HCT116 (cell line): ENCODE results near the gene BET1L. TPM values are rescaled to one million over a fixed set of nuclear protein-coding genes. Genes with fewer than 3 reads are reported as not detected.
A peak's percentile ranks its signal among the peaks of the same experiment; 100 is the strongest.

Source experiments
- ATAC-seq: fragments of 200-7000 bp; cut with Tn5 transposase; 2 replicates; pipeline ENCODE4 v1.9.1; 2020; ENCODE audit warnings: mild to moderate bottlenecking, moderate library complexity
- BruUV-seq: library from RNA; stranded (reverse); fragments of 400-500 nt; replicated peaks from 2 replicates; lab custom pipeline; 2021; lab: Mats Ljungman, UMichigan
- CTCF ChIA-PET: fragments of 300-600 bp; sonication (Branson Sonifier 250); formaldehyde crosslinking; loops from one replicate; lab custom pipeline; 2021; ENCODE audit warnings: antibody characterized with exemption; lab: Charles Lee
- POLR2A ChIA-PET: fragments of 300-600, 350-600 bp; sonication (Branson Sonifier 250); formaldehyde crosslinking; loops from one replicate; lab custom pipeline; 2021; ENCODE audit warnings: antibody characterized with exemption; lab: Charles Lee
- RAD21 ChIA-PET, 2 experiments: fragments of 300-600 bp; sonication (Branson Sonifier 250); formaldehyde crosslinking; loops; one replicate each; lab custom pipeline; 2023; ENCODE audit warnings: low total read pairs in 2 of 2; ENCODE audit not compliant: uncharacterized antibody in 2 of 2, unreplicated experiment in 2 of 2, low non-redundant PET in 1 of 2; lab: Charles Lee
- DNase-seq: peaks from one replicate; pipeline ENCODE4 v3.0.0-alpha.2; 2010; ENCODE audit warnings: low read depth, low spot score
- H2AFZ ChIP-seq: fragments of 200-600 bp; shearing (Covaris generic), sonication (generic); 2 replicates; pipeline ENCODE4 v1.6.1; 2017; ENCODE audit warnings: low read depth, mixed run types, mixed read lengths, antibody characterized with exemption, low read length; ENCODE audit not compliant: poor library complexity, severe bottlenecking
- H3K27ac ChIP-seq: 2 replicates; pipeline ENCODE4 v1.5.1; 2012; ENCODE audit warnings: low read depth, low read length
- H3K27me3 ChIP-seq: fragments of 200-600 bp; sonication (generic); 2 replicates; pipeline ENCODE4 v1.6.1; 2016; ENCODE audit warnings: mixed run types, low read length, mixed read lengths; ENCODE audit not compliant: insufficient read depth
- H3K36me3 ChIP-seq, 2 experiments: fragments of 200-500 bp in 1 of 2; fragments of 200-600 bp in 1 of 2; sonication (Bioruptor generic) in 1 of 2; sonication (generic) in 1 of 2; 2 replicates each; pipeline versions ENCODE4 v1.5.1 to v1.6.1; 2014 to 2016; ENCODE audit warnings: low read length in 2 of 2, inconsistent platforms in 1 of 2, mixed read lengths in 1 of 2, mixed run types in 1 of 2; ENCODE audit not compliant: insufficient read depth in 2 of 2, control insufficient read depth in 1 of 2
- H3K4me1 ChIP-seq, 2 experiments: fragments of 200-600 bp in 1 of 2; sonication (generic) in 1 of 2; 2 replicates each; pipeline versions ENCODE4 v1.5.1 to v1.6.1; 2012 to 2017; ENCODE audit warnings: low read length in 2 of 2, inconsistent platforms in 1 of 2, mild to moderate bottlenecking in 1 of 2, mixed read lengths in 1 of 2, mixed run types in 1 of 2, moderate library complexity in 1 of 2; ENCODE audit not compliant: insufficient read depth in 2 of 2, control insufficient read depth in 1 of 2
- H3K4me2 ChIP-seq: fragments of 200-600 bp; sonication (generic); 2 replicates; pipeline ENCODE4 v1.6.1; 2017; ENCODE audit warnings: mixed run types, low read length, mixed read lengths
- H3K4me3 ChIP-seq, 2 experiments: fragments of 200-600 bp in 1 of 2; sonication (generic) in 1 of 2; replicated peaks in 1 of 2; 2 replicates each; pipeline ENCODE4 v1.5.1; 2011 to 2016; ENCODE audit warnings: low read length in 2 of 2, control low read depth in 1 of 2, low read depth in 1 of 2, mild to moderate bottlenecking in 1 of 2, mixed read lengths in 1 of 2, mixed run types in 1 of 2
- H3K79me2 ChIP-seq: fragments of 200-600 bp; sonication (generic); 2 replicates; pipeline ENCODE4 v1.6.1; 2017; ENCODE audit warnings: mild to moderate bottlenecking, mixed run types, low read length, moderate library complexity, mixed read lengths; ENCODE audit not compliant: insufficient read depth
- H3K9ac ChIP-seq: fragments of 200-600 bp; sonication (generic); 2 replicates; pipeline ENCODE4 v1.6.1; 2016; ENCODE audit warnings: low read length, mixed read lengths
- H3K9me2 ChIP-seq: fragments of 200-600 bp; sonication (generic), shearing (Covaris generic); 2 replicates; pipeline ENCODE4 v1.6.1; 2017; ENCODE audit warnings: mixed run types, mild to moderate bottlenecking, moderate library complexity; ENCODE audit not compliant: insufficient read depth
- H3K9me3 ChIP-seq, 2 experiments: fragments of 200-500 bp in 1 of 2; fragments of 200-600 bp in 1 of 2; sonication (Bioruptor generic) in 1 of 2; sonication (generic) in 1 of 2; 2 replicates each; pipeline ENCODE4 v1.6.1; 2014 to 2017; ENCODE audit warnings: low read length in 2 of 2, mixed read lengths in 2 of 2, inconsistent platforms in 1 of 2, low read depth in 1 of 2, mild to moderate bottlenecking in 1 of 2, mixed run types in 1 of 2, moderate library complexity in 1 of 2; ENCODE audit not compliant: control insufficient read depth in 1 of 2, insufficient read depth in 1 of 2
- H4K20me1 ChIP-seq: fragments of 200-600 bp; sonication (generic), shearing (Covaris generic); 2 replicates; pipeline ENCODE4 v1.6.1; 2017; ENCODE audit warnings: mixed run types, mild to moderate bottlenecking, moderate library complexity; ENCODE audit not compliant: insufficient read depth
- CEBPB ChIP-seq: IDR thresholded peaks from 2 replicates; pipeline ENCODE4 v1.6.1; 2012; ENCODE audit warnings: low read depth
- EGR1 ChIP-seq: IDR thresholded peaks from 2 replicates; pipeline ENCODE4 v1.6.1; 2012; ENCODE audit warnings: low read depth
- ELF1 ChIP-seq: IDR thresholded peaks from 2 replicates; pipeline ENCODE4 v1.6.1; 2012; ENCODE audit warnings: low read depth, borderline replicate concordance
- SIN3A ChIP-seq: IDR thresholded peaks from 2 replicates; pipeline ENCODE4 v1.6.1; 2012; ENCODE audit warnings: low read depth
- SP1 ChIP-seq: IDR thresholded peaks from 2 replicates; pipeline ENCODE4 v1.6.1; 2012; ENCODE audit warnings: low read depth
- YY1 ChIP-seq: IDR thresholded peaks from 2 replicates; pipeline ENCODE4 v1.6.1; 2011; ENCODE audit warnings: low read length, low read depth, moderate library complexity, mild to moderate bottlenecking; ENCODE audit not compliant: insufficient replicate concordance; ENCODE audit errors: extremely low read depth
- ZFX ChIP-seq: fragments of 450-650 bp; IDR thresholded peaks from 2 replicates; pipeline ENCODE4 v1.6.1; 2017
- intact Hi-C: fragments of 100-400 bp; cut with micrococcal nuclease; formaldehyde crosslinking; loops from 2 replicates; pipeline ENCODE4 v1.10.0; 2022
- total RNA-seq: library from RNA; stranded (reverse); gene quantifications from one replicate; pipeline ENCODE4 v1.2.1, GENCODE V29; 2021; ENCODE audit not compliant: unreplicated experiment
- TF ChIP-seq, protein P1 (sequence below): IDR thresholded peaks from 2 replicates; pipeline ENCODE4 v1.6.1; 2011; ENCODE audit warnings: mild to moderate bottlenecking, low read length, moderate library complexity; ENCODE audit not compliant: insufficient replicate concordance; ENCODE audit errors: extremely low read depth
- TF ChIP-seq, protein P2 (sequence below): IDR thresholded peaks from 2 replicates; pipeline ENCODE4 v1.6.1; 2012
- TF ChIP-seq, protein P3 (sequence below): IDR thresholded peaks from 2 replicates; pipeline ENCODE4 v1.6.1; 2012; ENCODE audit warnings: low read depth

BET1L gene
- total RNA-seq, 1 experiment from 2014 or later = 49.1 TPM

DNA sequence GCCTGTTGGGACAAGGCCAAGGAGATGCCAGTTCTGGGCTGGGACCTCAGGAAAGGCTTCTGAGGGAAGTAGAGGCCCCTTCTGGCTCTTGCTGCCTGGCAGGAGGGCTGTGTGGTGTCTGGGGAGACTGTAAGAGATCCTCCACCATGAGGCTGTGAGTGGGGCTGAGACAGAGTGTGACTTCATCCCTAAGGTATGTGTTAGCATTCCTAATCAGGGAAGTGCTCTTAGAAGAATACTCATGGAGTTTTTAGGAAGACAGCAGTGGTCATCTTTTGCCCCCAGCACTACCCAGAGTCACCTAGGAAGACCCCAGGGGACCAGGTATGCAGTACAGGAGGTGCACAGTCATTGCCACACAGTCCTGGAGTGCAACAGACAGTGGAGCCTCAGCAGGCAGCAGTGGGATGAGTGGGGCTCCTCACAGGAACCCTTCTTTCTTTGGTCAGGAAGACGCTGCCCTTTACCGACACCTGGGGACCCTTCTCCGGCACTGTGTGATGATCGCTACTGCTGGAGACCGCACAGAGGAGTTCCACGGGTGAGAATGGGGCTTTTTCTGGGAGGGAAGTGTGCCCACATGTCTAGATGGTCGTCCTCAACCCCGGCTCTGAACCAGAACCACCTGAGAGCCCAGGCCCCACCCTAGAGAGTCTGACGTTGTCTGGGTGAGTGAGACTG lies 3.1 kb upstream of the BET1L start:
- POLR2A ChIA-PET = no interaction called here
- H3K4me1 ChIP-seq = peaks cover 16 to 24% of the 10 kb centered on the region in 2 experiments
- no peaks in the 10 kb centered on the region for H4K20me1 ChIP-seq
- peak overlapping the region; percentile 91 for H3K4me2 ChIP-seq
- TF ChIP-seq, protein P1, sequence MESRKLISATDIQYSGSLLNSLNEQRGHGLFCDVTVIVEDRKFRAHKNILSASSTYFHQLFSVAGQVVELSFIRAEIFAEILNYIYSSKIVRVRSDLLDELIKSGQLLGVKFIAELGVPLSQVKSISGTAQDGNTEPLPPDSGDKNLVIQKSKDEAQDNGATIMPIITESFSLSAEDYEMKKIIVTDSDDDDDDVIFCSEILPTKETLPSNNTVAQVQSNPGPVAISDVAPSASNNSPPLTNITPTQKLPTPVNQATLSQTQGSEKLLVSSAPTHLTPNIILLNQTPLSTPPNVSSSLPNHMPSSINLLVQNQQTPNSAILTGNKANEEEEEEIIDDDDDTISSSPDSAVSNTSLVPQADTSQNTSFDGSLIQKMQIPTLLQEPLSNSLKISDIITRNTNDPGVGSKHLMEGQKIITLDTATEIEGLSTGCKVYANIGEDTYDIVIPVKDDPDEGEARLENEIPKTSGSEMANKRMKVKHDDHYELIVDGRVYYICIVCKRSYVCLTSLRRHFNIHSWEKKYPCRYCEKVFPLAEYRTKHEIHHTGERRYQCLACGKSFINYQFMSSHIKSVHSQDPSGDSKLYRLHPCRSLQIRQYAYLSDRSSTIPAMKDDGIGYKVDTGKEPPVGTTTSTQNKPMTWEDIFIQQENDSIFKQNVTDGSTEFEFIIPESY = no peak
- TF ChIP-seq ELF1 (no peak), YY1 (no peak), SP1 (no peak), ZFX (no peak), SIN3A (no peak), EGR1 (no peak), CEBPB (no peak)
- TF ChIP-seq, protein P2, sequence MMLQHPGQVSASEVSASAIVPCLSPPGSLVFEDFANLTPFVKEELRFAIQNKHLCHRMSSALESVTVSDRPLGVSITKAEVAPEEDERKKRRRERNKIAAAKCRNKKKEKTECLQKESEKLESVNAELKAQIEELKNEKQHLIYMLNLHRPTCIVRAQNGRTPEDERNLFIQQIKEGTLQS = no peak
- TF ChIP-seq, protein P3, sequence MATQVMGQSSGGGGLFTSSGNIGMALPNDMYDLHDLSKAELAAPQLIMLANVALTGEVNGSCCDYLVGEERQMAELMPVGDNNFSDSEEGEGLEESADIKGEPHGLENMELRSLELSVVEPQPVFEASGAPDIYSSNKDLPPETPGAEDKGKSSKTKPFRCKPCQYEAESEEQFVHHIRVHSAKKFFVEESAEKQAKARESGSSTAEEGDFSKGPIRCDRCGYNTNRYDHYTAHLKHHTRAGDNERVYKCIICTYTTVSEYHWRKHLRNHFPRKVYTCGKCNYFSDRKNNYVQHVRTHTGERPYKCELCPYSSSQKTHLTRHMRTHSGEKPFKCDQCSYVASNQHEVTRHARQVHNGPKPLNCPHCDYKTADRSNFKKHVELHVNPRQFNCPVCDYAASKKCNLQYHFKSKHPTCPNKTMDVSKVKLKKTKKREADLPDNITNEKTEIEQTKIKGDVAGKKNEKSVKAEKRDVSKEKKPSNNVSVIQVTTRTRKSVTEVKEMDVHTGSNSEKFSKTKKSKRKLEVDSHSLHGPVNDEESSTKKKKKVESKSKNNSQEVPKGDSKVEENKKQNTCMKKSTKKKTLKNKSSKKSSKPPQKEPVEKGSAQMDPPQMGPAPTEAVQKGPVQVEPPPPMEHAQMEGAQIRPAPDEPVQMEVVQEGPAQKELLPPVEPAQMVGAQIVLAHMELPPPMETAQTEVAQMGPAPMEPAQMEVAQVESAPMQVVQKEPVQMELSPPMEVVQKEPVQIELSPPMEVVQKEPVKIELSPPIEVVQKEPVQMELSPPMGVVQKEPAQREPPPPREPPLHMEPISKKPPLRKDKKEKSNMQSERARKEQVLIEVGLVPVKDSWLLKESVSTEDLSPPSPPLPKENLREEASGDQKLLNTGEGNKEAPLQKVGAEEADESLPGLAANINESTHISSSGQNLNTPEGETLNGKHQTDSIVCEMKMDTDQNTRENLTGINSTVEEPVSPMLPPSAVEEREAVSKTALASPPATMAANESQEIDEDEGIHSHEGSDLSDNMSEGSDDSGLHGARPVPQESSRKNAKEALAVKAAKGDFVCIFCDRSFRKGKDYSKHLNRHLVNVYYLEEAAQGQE = no peak
- CTCF ChIA-PET = no interaction called here
- H2AFZ ChIP-seq = no peak overlapping the region
- no peaks in the 10 kb centered on the region for H3K9me2 ChIP-seq
- RAD21 ChIA-PET = no interaction called here
- no peak for ATAC-seq
- intact Hi-C loops = no loop called here
- no TSS peak for BruUV-seq
- peak overlapping the region; percentile 89 for H3K9ac ChIP-seq
- no peaks in the 10 kb centered on the region for H3K9me3 ChIP-seq
- H3K27me3 ChIP-seq = no peaks in the 10 kb centered on the region
- no peak for DNase-seq
- peaks cover 62% of the 10 kb centered on the region for H3K79me2 ChIP-seq
- peaks cover 39 to 55% of the 10 kb centered on the region in 2 experiments for H3K36me3 ChIP-seq
- H3K27ac ChIP-seq = peak overlapping the region; percentile 94
- H3K4me3 ChIP-seq = peak overlapping the region; percentile 76 to 99
